ENCODE results near the gene CPLANE2. TPM values are rescaled to one million over a fixed set of nuclear protein-coding genes. Genes with fewer than 3 reads are reported as not detected.
A peak's percentile ranks its signal among the peaks of the same experiment; 100 is the strongest.

CPLANE2 gene
- total and polyA plus RNA-seq, 2 donors from 2014 or later, result 7.9 to 9.4 TPM

- Histone ChIP-seq H3K27me3 (ENCODE audit: control insufficient read depth, insufficient read depth, low read length) (no peaks in the 10 kb centered on the region), H3K4me3 (ENCODE audit: low read length in 3 of 3) (no peak overlapping the region), H3K9ac (ENCODE audit: low read length in 3 of 3) (no peak overlapping the region), H3K36me3 (ENCODE audit: control insufficient read depth in 2 of 3, insufficient read depth in 3 of 3, low read length in 3 of 3) (no peaks in the 10 kb centered on the region), H3K27ac (ENCODE audit: low read depth in 2 of 2, low read length in 2 of 2) (no peak overlapping the region), H3K9me3 (ENCODE audit: control insufficient read depth in 2 of 3, insufficient read depth in 1 of 3, low read length in 3 of 3) (no peaks in the 10 kb centered on the region), H3K4me1 (ENCODE audit: control insufficient read depth in 2 of 3, insufficient read depth in 2 of 3, low read depth in 1 of 3, low read length in 3 of 3) (peaks cover 0 to 15% (median 0%) of the 10 kb centered on the region in 3 donors)
- TF ChIP-seq, protein P1, sequence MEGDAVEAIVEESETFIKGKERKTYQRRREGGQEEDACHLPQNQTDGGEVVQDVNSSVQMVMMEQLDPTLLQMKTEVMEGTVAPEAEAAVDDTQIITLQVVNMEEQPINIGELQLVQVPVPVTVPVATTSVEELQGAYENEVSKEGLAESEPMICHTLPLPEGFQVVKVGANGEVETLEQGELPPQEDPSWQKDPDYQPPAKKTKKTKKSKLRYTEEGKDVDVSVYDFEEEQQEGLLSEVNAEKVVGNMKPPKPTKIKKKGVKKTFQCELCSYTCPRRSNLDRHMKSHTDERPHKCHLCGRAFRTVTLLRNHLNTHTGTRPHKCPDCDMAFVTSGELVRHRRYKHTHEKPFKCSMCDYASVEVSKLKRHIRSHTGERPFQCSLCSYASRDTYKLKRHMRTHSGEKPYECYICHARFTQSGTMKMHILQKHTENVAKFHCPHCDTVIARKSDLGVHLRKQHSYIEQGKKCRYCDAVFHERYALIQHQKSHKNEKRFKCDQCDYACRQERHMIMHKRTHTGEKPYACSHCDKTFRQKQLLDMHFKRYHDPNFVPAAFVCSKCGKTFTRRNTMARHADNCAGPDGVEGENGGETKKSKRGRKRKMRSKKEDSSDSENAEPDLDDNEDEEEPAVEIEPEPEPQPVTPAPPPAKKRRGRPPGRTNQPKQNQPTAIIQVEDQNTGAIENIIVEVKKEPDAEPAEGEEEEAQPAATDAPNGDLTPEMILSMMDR (IDR thresholded peaks at IDR 0.05; ENCODE audit: borderline replicate concordance, extremely low read depth, insufficient read depth), result no peak
- intact Hi-C loops (cut with DNase I), result no loop called here
- FAIRE-seq (no peak), DNase-seq (peak in 2 of 5 donors; percentile 63 to 81)
These were observed 28.6 kb downstream of the CPLANE2 start for GRCh38 chr1:16208270-16208987.

DNA sequence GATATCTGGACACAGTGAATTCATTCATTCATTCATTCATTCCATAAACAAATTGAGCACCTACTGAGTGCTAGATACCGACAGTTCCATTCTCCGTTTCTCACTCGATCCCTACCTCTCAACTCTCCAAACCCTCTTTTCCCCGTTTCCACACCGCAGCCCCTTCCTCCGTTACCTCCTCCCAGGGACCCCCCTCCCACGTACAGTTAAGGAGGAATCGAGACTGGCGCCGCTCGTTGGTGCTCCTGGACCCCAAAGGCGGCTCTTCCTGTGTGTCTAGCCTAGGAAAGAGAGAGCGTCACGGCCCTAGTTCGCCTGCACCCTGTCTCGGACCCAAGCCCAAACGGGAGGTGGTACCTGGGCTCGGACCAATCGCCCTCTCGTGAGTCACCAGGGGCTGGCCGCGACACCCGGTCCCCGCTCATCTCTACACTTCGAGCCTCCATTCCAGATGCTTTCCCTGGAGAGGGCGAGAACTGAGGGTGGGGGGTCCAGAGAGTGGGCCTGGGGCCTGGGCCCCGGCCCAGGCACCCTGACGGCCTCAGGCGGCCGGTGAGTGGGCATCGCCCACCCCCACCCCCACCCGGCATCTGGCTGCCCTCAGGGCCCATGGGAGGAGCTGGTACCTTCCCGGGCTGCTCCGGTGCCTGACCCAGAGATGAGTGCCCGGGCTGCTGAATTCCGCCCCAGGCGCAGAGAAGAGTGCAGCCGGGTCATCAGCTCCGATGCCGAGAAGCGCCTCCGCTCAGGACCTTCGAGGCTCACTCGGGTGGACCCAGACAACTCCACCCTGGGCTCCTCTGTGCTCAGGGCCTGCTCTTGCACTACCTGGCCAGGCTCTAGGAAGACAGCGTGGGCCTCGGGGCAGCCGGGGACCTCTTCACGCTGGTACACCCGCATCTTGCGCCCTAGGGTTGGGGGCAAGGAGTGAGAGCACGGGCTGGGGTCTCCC lies 29.4 kb downstream of the CPLANE2 start:
- peak in 4 of 5 donors; percentile 51 to 82 (median 68) for DNase-seq
- Histone ChIP-seq H3K4me1 (ENCODE audit: control insufficient read depth in 2 of 3, insufficient read depth in 2 of 3, low read depth in 1 of 3, low read length in 3 of 3) (peaks cover 0 to 11% (median 0%) of the 10 kb centered on the region in 3 donors), H3K9me3 (ENCODE audit: control insufficient read depth in 2 of 3, insufficient read depth in 1 of 3, low read length in 3 of 3) (no peaks in the 10 kb centered on the region), H3K36me3 (ENCODE audit: control insufficient read depth in 2 of 3, insufficient read depth in 3 of 3, low read length in 3 of 3) (no peaks in the 10 kb centered on the region), H3K9ac (ENCODE audit: low read length in 3 of 3) (peak overlapping the region; percentile 23 to 71 (median 61)), H3K27ac (ENCODE audit: low read depth in 2 of 2, low read length in 2 of 2) (peak overlapping the region; percentile 89), H3K4me3 (ENCODE audit: low read length in 3 of 3) (peak overlapping the region; percentile 49 to 62 (median 56)), H3K27me3 (ENCODE audit: control insufficient read depth, insufficient read depth, low read length) (no peaks in the 10 kb centered on the region)
- intact Hi-C loops (cut with DNase I), result no loop called here
- TF ChIP-seq, protein P1 (IDR thresholded peaks at IDR 0.05; ENCODE audit: borderline replicate concordance, extremely low read depth, insufficient read depth), result no peak
- FAIRE-seq, result no peak

GRCh38 chr1:16206547-16207317 lies 30.3 kb downstream of the CPLANE2 start:
- no peak for FAIRE-seq
- DNase-seq, result peak; percentile 98 to 99 (median 99)
- peak overlapping the region in 2 of 3 donors; percentile 61 to 71 for H3K9ac ChIP-seq (ENCODE audit: low read length in 3 of 3)
- peak overlapping the region; percentile 89 for H3K27ac ChIP-seq (ENCODE audit: low read depth in 2 of 2, low read length in 2 of 2)
- H3K27me3 ChIP-seq (ENCODE audit: control insufficient read depth, insufficient read depth, low read length), result no peaks in the 10 kb centered on the region
- TF ChIP-seq, protein P1 (IDR thresholded peaks at IDR 0.05; ENCODE audit: borderline replicate concordance, extremely low read depth, insufficient read depth), result no peak
- H3K4me1 ChIP-seq (ENCODE audit: control insufficient read depth in 2 of 3, insufficient read depth in 2 of 3, low read depth in 1 of 3, low read length in 3 of 3), result peaks cover 0 to 7% (median 0%) of the 10 kb centered on the region in 3 donors
- H3K4me3 ChIP-seq (ENCODE audit: low read length in 3 of 3), result peak overlapping the region; percentile 36 to 62 (median 56)
- intact Hi-C loops (cut with DNase I), result no loop called here
- no peaks in the 10 kb centered on the region for H3K9me3 ChIP-seq (ENCODE audit: control insufficient read depth in 2 of 3, insufficient read depth in 1 of 3, low read length in 3 of 3)
- H3K36me3 ChIP-seq (ENCODE audit: control insufficient read depth in 2 of 3, insufficient read depth in 3 of 3, low read length in 3 of 3), result no peaks in the 10 kb centered on the region
